ENCODE data around the gene SETD9.

SETD9 gene

GRCh38 chr5:56964173-56964572, 54.8 kb downstream of the SETD9 start:
- no peak overlapping the region for H3K4me3 ChIP-seq (ENCODE audit: low read length)
- no peak for TF ChIP-seq CTCF (conservative IDR thresholded peaks at IDR 0.05; ENCODE audit: low read depth, low read length)
- no peak for DNase-seq (ENCODE audit: low read depth)
